CD14-positive monocyte (primary cell): ENCODE measurements around the gene WTAP. TPM values are rescaled to one million over a fixed set of nuclear protein-coding genes. Genes with fewer than 3 reads are reported as not detected.
A peak's percentile ranks its signal among the peaks of the same experiment; 100 is the strongest.

Experiments used
- DNase-seq, 3 donors: peaks; one replicate each; pipeline ENCODE4 v3.0.0-alpha.2; 2011 to 2022
- H2AFZ ChIP-seq: 2 replicates; pipeline ENCODE4 v1.6.0; 2012; ENCODE audit warnings: mild to moderate bottlenecking, low read depth, low read length, inconsistent platforms; ENCODE audit not compliant: insufficient read depth, poor library complexity, severe bottlenecking
- H3K27ac ChIP-seq, 2 donors: 1 replicate in 1 of 2; 2 replicates in 1 of 2; pipeline ENCODE4 v1.5.1; 2012 to 2013; ENCODE audit warnings: low read length in 2 of 2, control low read depth in 1 of 2, inconsistent platforms in 1 of 2, low read depth in 1 of 2, mild to moderate bottlenecking in 1 of 2
- H3K27me3 ChIP-seq, 2 donors: one replicate each; pipeline versions ENCODE4 v1.6.0 to v1.6.1; 2011 to 2013; ENCODE audit warnings: low read length in 2 of 2; ENCODE audit not compliant: control insufficient read depth in 2 of 2, insufficient read depth in 2 of 2
- H3K36me3 ChIP-seq, 2 donors: replicated peaks in 1 of 2; 1 replicate in 1 of 2; 2 replicates in 1 of 2; pipeline versions ENCODE4 v1.5.1 to v1.6.1; 2012 to 2013; ENCODE audit warnings: low read length in 2 of 2, control low read depth in 1 of 2, inconsistent platforms in 1 of 2, mild to moderate bottlenecking in 1 of 2; ENCODE audit not compliant: insufficient read depth in 2 of 2, control insufficient read depth in 1 of 2
- H3K4me1 ChIP-seq, 2 donors: 1 replicate in 1 of 2; 2 replicates in 1 of 2; pipeline versions ENCODE4 v1.5.1 to v1.6.1; 2012 to 2013; ENCODE audit warnings: low read length in 2 of 2, control low read depth in 1 of 2, inconsistent platforms in 1 of 2, mild to moderate bottlenecking in 1 of 2, moderate library complexity in 1 of 2; ENCODE audit not compliant: insufficient read depth in 2 of 2, control insufficient read depth in 1 of 2
- H3K4me2 ChIP-seq: replicated peaks from 2 replicates; pipeline ENCODE3; 2012; ENCODE audit warnings: low read length, moderate library complexity, mild to moderate bottlenecking; ENCODE audit not compliant: poor library complexity, severe bottlenecking; ENCODE audit errors: extremely low read depth
- H3K4me3 ChIP-seq, 3 experiments: fragments of 200-600 bp in 1 of 3; sonication (generic) in 1 of 3; replicated peaks in 1 of 3; 1 replicate in 2 of 3; 2 replicates in 1 of 3; pipeline ENCODE4 v1.5.1; 2011 to 2013; ENCODE audit warnings: low read length in 3 of 3, mild to moderate bottlenecking in 3 of 3, control low read depth in 2 of 3, low read depth in 2 of 3, inconsistent platforms in 1 of 3, moderate library complexity in 1 of 3
- H3K79me2 ChIP-seq: 2 replicates; pipeline ENCODE4 v1.6.0; 2012; ENCODE audit warnings: mild to moderate bottlenecking, control low read depth, inconsistent platforms, low read length, moderate library complexity; ENCODE audit not compliant: insufficient read depth
- H3K9ac ChIP-seq: 2 replicates; pipeline ENCODE4 v1.6.0; 2017; ENCODE audit warnings: low read length, mild to moderate bottlenecking; ENCODE audit not compliant: insufficient read depth, poor library complexity, severe bottlenecking
- H3K9me3 ChIP-seq, 2 donors: replicated peaks in 1 of 2; 1 replicate in 1 of 2; 2 replicates in 1 of 2; pipeline versions ENCODE4 v1.5.1 to v1.6.1; 2012 to 2013; ENCODE audit warnings: low read length in 2 of 2, control low read depth in 1 of 2; ENCODE audit not compliant: control insufficient read depth in 1 of 2, insufficient read depth in 1 of 2
- H4K20me1 ChIP-seq: 2 replicates; pipeline ENCODE4 v1.6.0; 2012; ENCODE audit warnings: mild to moderate bottlenecking, low read length, control low read depth, moderate library complexity; ENCODE audit not compliant: insufficient read depth
- H3K27ac Mint-ChIP-seq, 7 donors: one replicate each; pipeline ENCODE4 v1.8.0; 2020; ENCODE audit warnings: mild to moderate bottlenecking in 7 of 7, mixed read lengths in 7 of 7, moderate library complexity in 6 of 7, inconsistent platforms in 2 of 7
- H3K27me3 Mint-ChIP-seq, 3 donors: one replicate each; pipeline ENCODE4 v1.8.0; 2021 to 2022; ENCODE audit warnings: low read depth in 3 of 3, mild to moderate bottlenecking in 3 of 3, mixed read lengths in 3 of 3, moderate library complexity in 3 of 3, inconsistent platforms in 1 of 3
- H3K36me3 Mint-ChIP-seq, 2 donors: one replicate each; pipeline ENCODE4 v1.8.0; 2020; ENCODE audit warnings: mixed read lengths in 2 of 2, inconsistent platforms in 1 of 2, mild to moderate bottlenecking in 1 of 2
- H3K4me1 Mint-ChIP-seq: one replicate; pipeline ENCODE4 v1.8.0; 2020; ENCODE audit warnings: mild to moderate bottlenecking, mixed read lengths
- H3K4me3 Mint-ChIP-seq, 2 donors: one replicate each; pipeline ENCODE4 v1.8.0; 2020; ENCODE audit warnings: mild to moderate bottlenecking in 2 of 2, mixed read lengths in 2 of 2, moderate library complexity in 1 of 2
- H3K9me3 Mint-ChIP-seq, 7 donors: one replicate each; pipeline ENCODE4 v1.8.0; 2020 to 2022; ENCODE audit warnings: mixed read lengths in 7 of 7, mild to moderate bottlenecking in 6 of 7, moderate library complexity in 6 of 7, inconsistent platforms in 2 of 7
- WGBS: methylation state at CpG from one replicate; pipeline ENCODE4 v1.1.5; 2013; ENCODE audit warnings: missing lambda C conversion rate; ENCODE audit not compliant: insufficient coverage; 5-methylcytosine and 5-hydroxymethylcytosine counted together
- intact Hi-C, 2 donors: fragments of 100-400 bp; cut with micrococcal nuclease; formaldehyde crosslinking; loops; one replicate each; pipeline versions ENCODE4 v1.15.0 to v1.15.1; 2023
- polyA plus RNA-seq, 3 donors: library from polyadenylated mRNA; depleted of rRNA in 1 of 3; unstranded in 2 of 3; stranded (reverse) in 1 of 3; fragments of 300-500 nt in 2 of 3; fragments of >200 nt in 1 of 3; fragmentation: Illumina TruSeq in 2 of 3; gene quantifications; 1 replicate in 2 of 3; 2 replicates in 1 of 3; pipeline ENCODE4 v1.2.3, GENCODE V29; 2012 to 2021
- TF ChIP-seq, protein P1 (sequence below): fragments of 200-600 bp; IDR thresholded peaks from one replicate; pipeline ENCODE4 v1.8.0; 2022; ENCODE audit warnings: antibody characterized with exemption, mild to moderate bottlenecking

Gene WTAP
- polyA plus RNA-seq, 3 donors: 50.8 to 95.9 (median 94.7) TPM

DNA sequence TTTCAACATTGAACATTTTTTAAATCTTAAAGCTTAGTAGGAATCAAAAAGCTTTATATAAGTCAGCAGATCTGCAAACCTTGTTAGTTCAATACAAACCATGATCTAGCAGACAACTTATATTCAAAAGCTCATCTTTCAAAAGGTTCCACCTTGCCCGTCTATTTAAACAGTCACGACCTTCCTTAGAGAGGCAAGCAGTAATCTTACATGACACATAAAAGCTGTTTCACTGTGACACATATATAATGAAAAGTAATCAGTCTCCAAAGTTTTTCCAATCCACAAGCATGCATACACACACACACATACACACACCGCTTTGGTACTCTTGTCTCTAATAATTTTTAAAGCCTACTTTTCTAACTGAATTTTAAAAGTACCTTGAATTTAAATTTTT is 47.2 kb upstream of the WTAP start:
- H3K36me3 Mint-ChIP-seq: peaks cover 47 to 80% of the 10 kb centered on the region in 2 donors
- no peak overlapping the region for H2AFZ ChIP-seq
- peaks cover 20% of the 10 kb centered on the region for H3K79me2 ChIP-seq
- peaks cover 0 to 5% (median 2%) of the 10 kb centered on the region in 7 donors for H3K9me3 Mint-ChIP-seq
- H3K4me1 Mint-ChIP-seq: peaks cover 47% of the 10 kb centered on the region
- H4K20me1 ChIP-seq: peaks cover 70% of the 10 kb centered on the region
- H3K4me2 ChIP-seq: peak overlapping the region; percentile 51
- H3K36me3 ChIP-seq: peaks cover 46 to 78% of the 10 kb centered on the region in 2 donors
- H3K27ac Mint-ChIP-seq: peak overlapping the region; percentile 20 to 93 (median 87)
- H3K27me3 Mint-ChIP-seq: peaks cover 0 to 2% (median 0%) of the 10 kb centered on the region in 3 donors
- H3K9ac ChIP-seq: no peak overlapping the region
- intact Hi-C loops: no loop called here
- peaks cover 37 to 57% of the 10 kb centered on the region in 2 donors for H3K4me1 ChIP-seq
- no CpG with 5 or more reads among the region's 3 CpGs for WGBS
- peak overlapping the region; percentile 73 to 78 for H3K27ac ChIP-seq
- peak overlapping the region in 1 of 2 donors; percentile 41 for H3K4me3 Mint-ChIP-seq
- peak in 1 of 3 donors; percentile 30 for DNase-seq
- peak overlapping the region in 1 of 3 experiments; percentile 21 for H3K4me3 ChIP-seq
- H3K27me3 ChIP-seq: no peaks in the 10 kb centered on the region
- TF ChIP-seq, protein P1, sequence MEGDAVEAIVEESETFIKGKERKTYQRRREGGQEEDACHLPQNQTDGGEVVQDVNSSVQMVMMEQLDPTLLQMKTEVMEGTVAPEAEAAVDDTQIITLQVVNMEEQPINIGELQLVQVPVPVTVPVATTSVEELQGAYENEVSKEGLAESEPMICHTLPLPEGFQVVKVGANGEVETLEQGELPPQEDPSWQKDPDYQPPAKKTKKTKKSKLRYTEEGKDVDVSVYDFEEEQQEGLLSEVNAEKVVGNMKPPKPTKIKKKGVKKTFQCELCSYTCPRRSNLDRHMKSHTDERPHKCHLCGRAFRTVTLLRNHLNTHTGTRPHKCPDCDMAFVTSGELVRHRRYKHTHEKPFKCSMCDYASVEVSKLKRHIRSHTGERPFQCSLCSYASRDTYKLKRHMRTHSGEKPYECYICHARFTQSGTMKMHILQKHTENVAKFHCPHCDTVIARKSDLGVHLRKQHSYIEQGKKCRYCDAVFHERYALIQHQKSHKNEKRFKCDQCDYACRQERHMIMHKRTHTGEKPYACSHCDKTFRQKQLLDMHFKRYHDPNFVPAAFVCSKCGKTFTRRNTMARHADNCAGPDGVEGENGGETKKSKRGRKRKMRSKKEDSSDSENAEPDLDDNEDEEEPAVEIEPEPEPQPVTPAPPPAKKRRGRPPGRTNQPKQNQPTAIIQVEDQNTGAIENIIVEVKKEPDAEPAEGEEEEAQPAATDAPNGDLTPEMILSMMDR: no peak
- no peaks in the 10 kb centered on the region for H3K9me3 ChIP-seq

DNA sequence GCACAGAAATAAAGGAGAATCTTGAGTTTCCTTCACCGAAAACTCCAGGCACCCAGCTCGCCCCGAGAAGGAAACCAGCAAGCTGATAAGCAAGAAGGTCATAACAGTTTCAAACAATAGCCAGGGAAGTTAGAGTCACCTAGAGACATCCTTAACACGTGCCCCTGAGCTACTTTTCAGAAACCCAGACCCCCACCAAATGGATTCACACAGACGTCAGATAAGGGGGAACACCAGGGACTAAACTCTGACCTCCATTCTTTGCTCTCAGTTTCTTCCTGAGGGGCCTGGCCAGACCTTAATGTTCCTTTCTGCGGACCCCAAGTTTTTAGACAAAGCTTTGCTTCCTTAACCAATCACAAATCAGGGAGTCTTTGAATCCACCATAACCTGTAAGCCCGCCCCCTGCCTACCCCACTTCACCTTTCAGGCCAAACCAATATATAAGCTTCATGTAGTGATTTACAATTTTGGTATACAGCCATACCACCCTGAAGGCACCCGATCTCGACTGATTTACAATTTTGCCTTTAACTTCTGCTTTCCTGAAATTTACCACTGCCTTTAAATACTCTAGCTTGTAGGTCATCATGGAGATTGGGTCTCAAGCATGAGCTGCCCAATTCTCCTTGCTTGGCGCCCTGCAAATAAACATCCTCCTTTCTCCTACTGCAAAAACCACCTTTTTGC is 46.0 kb upstream of the WTAP start:
- H3K27ac Mint-ChIP-seq: peak overlapping the region in 5 of 7 donors; percentile 42 to 68 (median 58)
- intact Hi-C loops: no loop called here
- no peak overlapping the region for H2AFZ ChIP-seq
- peaks cover 0 to under 1% (median 0%) of the 10 kb centered on the region in 3 donors for H3K27me3 Mint-ChIP-seq
- H3K36me3 ChIP-seq: peaks cover 56 to 90% of the 10 kb centered on the region in 2 donors
- H3K27ac ChIP-seq: peak overlapping the region in 1 of 2 donors; percentile 48
- H3K4me1 Mint-ChIP-seq: peaks cover 50% of the 10 kb centered on the region
- H3K9me3 ChIP-seq: no peaks in the 10 kb centered on the region
- TF ChIP-seq, protein P1: no peak
- H3K9me3 Mint-ChIP-seq: peaks cover 0 to 2% (median 0%) of the 10 kb centered on the region in 7 donors
- no peak overlapping the region for H3K4me2 ChIP-seq
- H3K36me3 Mint-ChIP-seq: peaks cover 57 to 90% of the 10 kb centered on the region in 2 donors
- peak in 1 of 3 donors; percentile 52 for DNase-seq
- H3K9ac ChIP-seq: no peak overlapping the region
- peaks cover 83% of the 10 kb centered on the region for H4K20me1 ChIP-seq
- peaks cover 33% of the 10 kb centered on the region for H3K79me2 ChIP-seq
- no peaks in the 10 kb centered on the region for H3K27me3 ChIP-seq
- H3K4me3 ChIP-seq: no peak overlapping the region
- H3K4me3 Mint-ChIP-seq: no peak overlapping the region
- 57% methylated on average over 6 of the region's 10 CpGs for WGBS
- H3K4me1 ChIP-seq: peaks cover 37 to 57% of the 10 kb centered on the region in 2 donors
